Subcutaneous adipose tissue (tissue), 4 donors: ENCODE data around the gene YOD1. TPM values are rescaled to one million over a fixed set of nuclear protein-coding genes. Genes with fewer than 3 reads are reported as not detected.

Source experiments
- CTCF ChIP-seq: fragments of 450-650 bp; IDR thresholded peaks from one replicate; pipeline ENCODE4 v1.5.1; 2016; ENCODE audit warnings: low read depth, mild to moderate bottlenecking, control low read depth, antibody characterized with exemption, moderate library complexity
- total RNA-seq, 4 donors: library from RNA; depleted of rRNA; stranded (reverse); fragments of >200 nt; gene quantifications; one replicate each; pipeline ENCODE4 v1.1.0, GENCODE V29; 2016

Gene YOD1
- total RNA-seq, 4 donors from 2014 or later, result 6.0 to 11.9 (median 6.9) TPM

- no peak for TF ChIP-seq CTCF
Measured at GRCh38 chr1:207024202-207025145, 26.5 kb downstream of the YOD1 start.

- no peak for TF ChIP-seq CTCF
Measured at GRCh38 chr1:207022996-207023679, 27.9 kb downstream of the YOD1 start.

DNA sequence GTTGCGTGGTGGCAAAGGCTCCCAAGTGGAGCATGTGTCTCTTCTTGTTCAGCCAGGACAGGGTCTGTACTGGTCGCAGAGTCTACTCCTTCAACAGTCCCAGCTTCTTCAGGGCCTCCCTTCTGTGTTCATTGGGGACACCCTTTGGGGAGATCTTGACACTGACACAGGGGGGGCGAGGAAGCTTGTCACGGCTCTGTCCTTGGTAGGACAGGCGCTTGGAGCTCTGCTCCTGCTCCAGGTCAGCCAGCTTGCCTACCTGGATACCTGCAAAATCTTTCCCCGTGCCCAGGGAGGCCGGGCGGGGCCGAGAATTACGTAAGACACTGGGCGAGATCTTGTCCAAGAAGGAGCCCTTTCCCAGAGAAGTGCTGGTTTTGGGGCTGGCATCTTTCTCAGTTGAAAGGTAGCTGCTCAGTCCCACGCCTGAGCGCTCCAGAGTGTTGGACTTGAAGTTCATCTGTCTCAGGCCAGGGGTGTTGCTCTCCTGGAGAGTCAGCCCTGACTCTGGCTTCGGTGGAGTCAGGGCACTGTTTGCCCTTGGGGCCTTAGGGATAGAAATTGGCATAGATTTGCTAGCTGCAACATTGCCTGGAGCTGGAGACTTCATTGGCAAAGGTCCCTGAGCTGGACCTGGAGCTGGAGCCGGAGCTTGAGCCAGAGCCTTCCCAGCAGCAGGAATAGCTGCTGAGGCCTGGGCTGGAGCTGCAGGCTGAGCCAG is 29.0 kb downstream of the YOD1 start:
- TF ChIP-seq CTCF, result no peak

DNA sequence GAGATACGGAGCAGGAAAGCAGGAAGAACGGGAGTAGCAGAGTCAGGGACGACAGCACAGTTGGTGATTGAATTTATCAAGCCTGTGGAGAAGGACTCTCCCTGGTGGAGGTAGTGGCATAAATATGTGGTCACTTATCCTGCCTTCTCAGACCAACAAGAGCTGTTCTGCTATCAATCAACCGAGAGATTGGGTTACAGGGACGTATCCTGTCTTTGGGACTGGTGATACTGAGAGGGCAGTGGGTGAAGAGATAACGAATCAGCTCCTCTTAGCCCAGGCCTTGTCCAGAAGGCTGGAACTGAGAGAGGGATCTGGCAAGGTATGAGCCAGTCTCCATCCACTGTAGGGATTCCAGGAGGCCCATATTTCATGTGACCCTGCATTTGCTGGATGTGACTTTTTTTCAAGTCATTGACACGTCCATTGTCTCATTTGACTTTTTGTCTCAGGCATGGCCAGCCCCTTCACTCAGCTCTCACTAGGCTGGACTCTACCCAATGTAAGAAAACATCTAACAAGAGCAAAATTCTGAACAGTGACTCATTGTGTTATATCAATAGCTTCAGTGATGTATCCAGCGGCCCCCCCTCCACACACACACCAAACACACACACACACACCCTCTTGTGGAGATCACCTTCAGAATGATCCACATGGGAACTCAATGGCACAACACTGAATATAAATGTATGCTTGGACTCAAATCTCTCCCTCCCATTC is 29.7 kb downstream of the YOD1 start:
- no peak for TF ChIP-seq CTCF

- TF ChIP-seq CTCF, result no peak
Measured at GRCh38 chr1:207020709-207021107, 30.3 kb downstream of the YOD1 start.

- TF ChIP-seq CTCF, result no peak
Measured at GRCh38 chr1:207020065-207020708, 30.8 kb downstream of the YOD1 start.
